ENCODE results near the gene AKT3. TPM values are rescaled to one million over a fixed set of nuclear protein-coding genes. Genes with fewer than 3 reads are reported as not detected.

The AKT3 gene
- total and polyA plus RNA-seq, 4 donors: 7.1 to 53.1 (median 23.8) TPM

GRCh38 chr1:243735457-243735856 is 114.6 kb downstream of the AKT3 start:
- Histone ChIP-seq H3K9me3 (ENCODE audit: control insufficient read depth in 4 of 4, insufficient read depth in 3 of 4, low read length in 3 of 4) (peaks cover 0 to 2% (median 0%) of the 10 kb centered on the region in 4 donors), H3K9ac (ENCODE audit: insufficient read depth in 1 of 2, low read length in 2 of 2) (no peak overlapping the region), H3K4me1 (ENCODE audit: control insufficient read depth in 5 of 5, insufficient read depth in 5 of 5, low read length in 5 of 5) (peaks cover 0 to 16% (median 6%) of the 10 kb centered on the region in 5 donors), H3K4me3 (no peak overlapping the region), H3K27me3 (ENCODE audit: control insufficient read depth in 3 of 3, insufficient read depth in 3 of 3, low read length in 2 of 3) (no peaks in the 10 kb centered on the region), H3K36me3 (ENCODE audit: control insufficient read depth in 4 of 4, insufficient read depth in 4 of 4, low read length in 4 of 4) (no peaks in the 10 kb centered on the region), H3K27ac (ENCODE audit: low read depth in 1 of 2, low read length in 1 of 2) (no peak overlapping the region)
- no peak for TF ChIP-seq CTCF (IDR thresholded peaks at IDR 0.05; ENCODE audit: control extremely low read depth, extremely low read depth)
- 89% methylated on average over 3 of the region's 3 CpGs for WGBS, 2 donors
- DNase-seq: no peak
- no peak for ATAC-seq (ENCODE audit: insufficient read depth, low FRiP score)

GRCh38 chr1:243734308-243734695 is 115.7 kb downstream of the AKT3 start:
- no peak for DNase-seq
- Histone ChIP-seq H3K9ac (ENCODE audit: insufficient read depth in 1 of 2, low read length in 2 of 2) (no peak overlapping the region), H3K36me3 (ENCODE audit: control insufficient read depth in 4 of 4, insufficient read depth in 4 of 4, low read length in 4 of 4) (no peaks in the 10 kb centered on the region), H3K27me3 (ENCODE audit: control insufficient read depth in 3 of 3, insufficient read depth in 3 of 3, low read length in 2 of 3) (no peaks in the 10 kb centered on the region), H3K4me3 (no peak overlapping the region), H3K4me1 (ENCODE audit: control insufficient read depth in 5 of 5, insufficient read depth in 5 of 5, low read length in 5 of 5) (peaks cover 0 to 18% (median 4%) of the 10 kb centered on the region in 5 donors), H3K27ac (ENCODE audit: low read depth in 1 of 2, low read length in 1 of 2) (no peak overlapping the region), H3K9me3 (ENCODE audit: control insufficient read depth in 4 of 4, insufficient read depth in 3 of 4, low read length in 3 of 4) (peaks cover 0 to 8% (median 0%) of the 10 kb centered on the region in 4 donors)
- no peak for TF ChIP-seq CTCF (IDR thresholded peaks at IDR 0.05; ENCODE audit: control extremely low read depth, extremely low read depth)
- 28 to 49% methylated on average over 2 of the region's 2 CpGs for WGBS, 2 donors
- ATAC-seq (ENCODE audit: insufficient read depth, low FRiP score): no peak

GRCh38 chr1:243733670-243734307 is 116.3 kb downstream of the AKT3 start:
- Histone ChIP-seq H3K9me3 (ENCODE audit: control insufficient read depth in 4 of 4, insufficient read depth in 3 of 4, low read length in 3 of 4) (peaks cover 0 to 8% (median 0%) of the 10 kb centered on the region in 4 donors), H3K4me3 (no peak overlapping the region), H3K4me1 (ENCODE audit: control insufficient read depth in 5 of 5, insufficient read depth in 5 of 5, low read length in 5 of 5) (peaks cover 0 to 18% (median 4%) of the 10 kb centered on the region in 5 donors), H3K27me3 (ENCODE audit: control insufficient read depth in 3 of 3, insufficient read depth in 3 of 3, low read length in 2 of 3) (no peaks in the 10 kb centered on the region), H3K27ac (ENCODE audit: low read depth in 1 of 2, low read length in 1 of 2) (no peak overlapping the region), H3K36me3 (ENCODE audit: control insufficient read depth in 4 of 4, insufficient read depth in 4 of 4, low read length in 4 of 4) (no peaks in the 10 kb centered on the region), H3K9ac (ENCODE audit: insufficient read depth in 1 of 2, low read length in 2 of 2) (no peak overlapping the region)
- 89 to 94% methylated on average over 1 of the region's 1 CpG for WGBS, 2 donors
- ATAC-seq (ENCODE audit: insufficient read depth, low FRiP score) (no peak), DNase-seq (no peak)
- TF ChIP-seq CTCF (IDR thresholded peaks at IDR 0.05; ENCODE audit: control extremely low read depth, extremely low read depth): no peak

DNA sequence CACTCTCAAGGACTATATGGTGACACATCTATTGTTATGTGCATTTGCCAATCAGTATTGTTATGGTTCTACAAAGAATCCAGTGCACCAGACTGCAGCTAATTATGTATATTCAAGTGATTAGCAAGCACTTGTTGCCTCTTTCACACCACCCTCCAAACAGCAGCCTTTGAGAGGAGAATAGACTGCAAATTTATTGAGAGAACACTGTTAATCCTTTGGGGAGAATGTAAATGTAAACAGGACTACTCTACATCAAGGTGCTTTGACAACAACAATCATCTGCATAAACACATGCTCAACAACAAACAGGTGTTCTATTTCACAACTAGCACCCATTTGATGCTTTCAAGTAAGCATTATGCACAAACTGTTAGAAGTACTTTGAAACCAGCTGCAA is 117.4 kb downstream of the AKT3 start:
- no peak for ATAC-seq (ENCODE audit: insufficient read depth, low FRiP score)
- Histone ChIP-seq H3K9me3 (ENCODE audit: control insufficient read depth in 4 of 4, insufficient read depth in 3 of 4, low read length in 3 of 4) (peaks cover 0 to 8% (median 0%) of the 10 kb centered on the region in 4 donors), H3K27ac (ENCODE audit: low read depth in 1 of 2, low read length in 1 of 2) (no peak overlapping the region), H3K4me1 (ENCODE audit: control insufficient read depth in 5 of 5, insufficient read depth in 5 of 5, low read length in 5 of 5) (peaks cover 0 to 18% (median 4%) of the 10 kb centered on the region in 5 donors), H3K4me3 (no peak overlapping the region), H3K9ac (ENCODE audit: insufficient read depth in 1 of 2, low read length in 2 of 2) (no peak overlapping the region), H3K36me3 (ENCODE audit: control insufficient read depth in 4 of 4, insufficient read depth in 4 of 4, low read length in 4 of 4) (no peaks in the 10 kb centered on the region), H3K27me3 (ENCODE audit: control insufficient read depth in 3 of 3, insufficient read depth in 3 of 3, low read length in 2 of 3) (no peaks in the 10 kb centered on the region)
- TF ChIP-seq CTCF (IDR thresholded peaks at IDR 0.05; ENCODE audit: control extremely low read depth, extremely low read depth): no peak
- no peak for DNase-seq
